Left hindlimb (tissue), 1 donor: ENCODE results near the gene SNX24.
"Not testable (repeated sequence)": the region's sequence is repeated elsewhere in the genome, so short reads cannot be mapped to it uniquely, and the experiment has no call there.

Experiments
- DNase-seq: peaks from one replicate; pipeline ENCODE4 v3.0.0-alpha.2; 2018

Gene SNX24

DNA sequence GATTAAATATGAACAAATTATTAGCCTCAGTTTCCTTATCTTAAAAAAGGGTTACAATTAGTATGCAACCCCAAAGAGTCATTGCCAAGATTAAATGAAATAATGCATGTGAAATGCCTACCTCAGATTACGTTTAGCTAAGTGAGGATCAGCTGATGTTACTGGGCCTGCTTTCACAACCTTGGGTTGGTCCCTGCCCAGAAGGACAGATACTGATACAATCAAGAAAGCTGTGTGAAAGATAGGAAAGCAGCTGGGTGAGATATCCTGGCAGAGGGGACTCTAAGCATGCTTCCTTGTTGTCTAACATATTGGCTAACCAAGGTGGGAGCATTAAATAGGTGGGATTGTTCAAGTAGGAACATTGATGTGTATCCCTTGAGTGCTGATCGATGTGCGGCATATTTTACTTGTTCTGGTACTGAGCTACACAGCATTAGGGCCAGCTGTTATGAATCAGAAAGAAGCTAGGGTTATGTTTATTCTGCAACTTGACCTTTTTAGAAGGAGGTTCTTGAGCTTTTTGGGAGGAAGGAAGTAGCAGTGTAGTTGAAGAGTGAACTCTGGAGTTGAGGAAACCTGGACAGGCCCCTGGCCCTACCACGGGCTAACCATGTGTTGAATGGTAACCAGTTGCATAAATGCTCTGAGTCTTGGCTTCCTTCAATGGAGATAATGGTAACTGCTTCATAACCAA, 28.9 kb downstream of the SNX24 start:
- DNase-seq: no peak

DNA sequence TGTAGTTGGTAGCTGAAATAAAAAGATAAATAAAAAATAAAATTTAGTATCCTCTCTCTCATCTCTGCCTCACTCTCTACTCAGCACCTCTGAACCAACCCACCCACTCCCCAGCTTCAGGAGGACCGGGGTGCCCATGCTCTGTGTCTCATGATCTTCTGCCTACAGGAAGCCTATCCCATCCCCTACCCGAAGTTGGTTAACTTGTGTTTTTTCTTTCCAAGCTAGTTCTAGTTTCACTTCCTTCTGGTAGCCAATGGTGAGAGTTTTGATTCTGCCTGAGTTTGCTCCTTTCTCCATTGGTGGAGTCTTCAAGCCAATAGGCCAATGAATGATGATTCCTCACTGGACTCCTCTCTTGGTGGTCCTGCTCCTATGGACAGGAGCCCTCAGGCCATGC, 32.1 kb downstream of the SNX24 start:
- no peak for DNase-seq

GRCh38 chr5:122879076-122879475, 33.7 kb downstream of the SNX24 start:
- DNase-seq: no peak

DNA sequence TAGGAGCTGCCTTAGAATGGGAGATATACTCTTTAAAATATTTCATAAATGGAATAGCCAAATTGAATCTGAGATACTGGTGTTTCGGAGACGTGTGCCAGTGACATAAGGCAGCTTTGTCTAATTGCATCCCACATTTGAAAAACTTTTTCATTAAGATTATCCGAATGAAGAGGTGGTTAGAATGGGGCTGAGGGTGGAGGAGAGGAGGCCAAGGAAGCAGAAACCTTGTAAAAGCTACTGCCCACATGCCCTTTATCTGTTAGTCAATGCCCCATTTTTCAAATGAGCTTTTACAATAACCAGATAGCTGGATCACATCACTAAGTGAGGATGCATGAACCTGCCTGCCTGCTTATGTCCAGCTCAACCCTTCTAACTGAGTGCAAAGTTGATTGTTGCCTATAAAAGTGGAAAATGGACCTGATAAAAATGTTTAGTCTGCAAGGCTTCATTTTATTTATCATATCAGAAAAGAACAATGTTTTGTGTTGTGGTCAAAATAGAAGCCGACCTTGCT, 34.8 kb downstream of the SNX24 start:
- no peak for DNase-seq

DNA sequence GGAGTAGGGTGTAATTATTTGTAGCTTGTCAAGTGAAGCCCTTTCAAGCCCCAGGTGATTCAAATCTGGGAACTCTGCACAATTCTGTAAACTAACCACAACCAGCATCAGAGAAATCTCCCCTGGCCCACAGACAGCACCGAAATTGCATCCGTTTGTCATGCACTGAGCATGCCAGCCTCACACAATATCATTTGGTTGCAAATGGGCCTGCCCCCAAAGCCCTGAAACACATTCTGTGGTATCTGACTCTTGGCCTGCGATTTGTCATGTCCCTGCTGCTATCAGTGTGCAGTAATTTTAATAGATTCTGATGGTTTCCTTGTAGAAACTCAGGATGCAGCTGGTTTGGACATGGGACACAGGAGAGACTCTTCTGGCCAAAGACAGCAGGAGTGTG, 35.3 kb downstream of the SNX24 start:
- DNase-seq: no peak

- no peak for DNase-seq
Measured at GRCh38 chr5:122882831-122883230, 37.4 kb downstream of the SNX24 start.

GRCh38 chr5:122885045-122885517, 39.7 kb downstream of the SNX24 start:
- no peak for DNase-seq

DNA sequence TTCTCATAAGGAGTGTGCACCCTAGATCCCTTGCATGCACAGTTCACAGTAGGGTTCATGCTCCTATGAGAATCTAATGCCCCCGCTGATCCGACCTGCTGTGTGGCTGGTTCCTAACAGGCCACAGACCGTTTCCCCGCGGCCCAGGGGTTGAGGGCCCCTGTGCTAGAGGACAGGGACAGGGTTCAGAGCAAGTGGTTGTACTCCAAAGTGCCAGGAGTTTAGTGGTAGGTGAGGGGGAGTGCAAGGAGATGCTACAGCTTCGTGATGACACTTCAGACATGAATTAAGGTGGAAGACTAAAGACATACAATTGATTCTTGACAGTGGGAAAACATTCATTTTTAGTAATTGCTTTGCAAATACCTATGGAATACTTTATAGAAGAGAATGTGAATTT, 40.5 kb downstream of the SNX24 start:
- no peak for DNase-seq

GRCh38 chr5:122895141-122895540, 49.7 kb downstream of the SNX24 start:
- no peak for DNase-seq

DNA sequence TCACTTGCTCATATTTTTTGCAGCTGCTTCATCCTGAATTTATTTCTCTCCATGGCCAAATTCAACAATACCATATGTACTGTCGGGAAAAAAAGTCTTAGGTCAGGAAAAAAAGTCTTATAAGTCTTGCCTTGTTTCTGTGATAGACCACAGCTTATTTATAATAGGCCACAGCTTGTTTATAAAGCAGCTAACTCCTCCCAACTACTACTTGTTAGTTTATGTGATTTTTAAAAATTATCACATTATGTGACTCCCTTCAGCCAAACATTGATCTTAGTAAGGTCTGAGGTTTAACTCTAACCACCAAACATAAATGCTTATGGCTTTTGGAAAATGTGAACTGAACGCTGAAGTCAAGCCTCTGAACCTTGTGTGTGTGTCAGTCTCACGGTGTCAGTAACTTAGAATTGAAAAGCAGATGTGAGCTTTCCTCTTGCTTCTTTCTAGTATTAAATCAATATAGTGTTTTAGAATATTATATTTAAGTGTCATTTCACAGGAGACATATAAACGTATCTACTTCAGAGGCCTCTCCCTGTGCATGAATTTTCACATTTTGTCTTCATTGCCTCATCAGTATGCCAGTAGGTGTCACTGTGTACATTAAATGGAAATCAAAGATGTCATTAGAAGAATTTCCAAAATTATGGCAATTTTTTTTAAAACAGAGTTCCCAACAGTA, 51.3 kb downstream of the SNX24 start:
- no peak for DNase-seq

DNA sequence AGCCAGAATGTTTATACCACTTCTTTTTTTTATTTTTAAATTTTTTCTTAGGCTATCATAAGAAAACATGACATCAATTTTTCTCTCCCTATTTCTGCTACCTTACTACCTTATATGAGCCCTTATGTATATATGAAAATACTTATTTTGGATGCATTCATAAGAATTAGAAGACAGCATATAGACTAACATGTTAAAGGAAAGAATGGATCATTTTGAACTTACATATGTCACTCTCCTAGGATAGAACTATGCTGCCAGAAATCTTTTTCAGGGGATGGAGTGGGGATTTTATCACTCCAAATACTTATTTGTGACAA, 51.8 kb downstream of the SNX24 start:
- no peak for DNase-seq

- DNase-seq: no peak
Measured at GRCh38 chr5:122901346-122901745, 55.9 kb downstream of the SNX24 start.

GRCh38 chr5:122902263-122902662, 56.9 kb downstream of the SNX24 start:
- no peak for DNase-seq

GRCh38 chr5:122906768-122907167, 61.4 kb downstream of the SNX24 start:
- no peak for DNase-seq

- no peak for DNase-seq
Measured at GRCh38 chr5:122907276-122907675, 61.9 kb downstream of the SNX24 start.

DNA sequence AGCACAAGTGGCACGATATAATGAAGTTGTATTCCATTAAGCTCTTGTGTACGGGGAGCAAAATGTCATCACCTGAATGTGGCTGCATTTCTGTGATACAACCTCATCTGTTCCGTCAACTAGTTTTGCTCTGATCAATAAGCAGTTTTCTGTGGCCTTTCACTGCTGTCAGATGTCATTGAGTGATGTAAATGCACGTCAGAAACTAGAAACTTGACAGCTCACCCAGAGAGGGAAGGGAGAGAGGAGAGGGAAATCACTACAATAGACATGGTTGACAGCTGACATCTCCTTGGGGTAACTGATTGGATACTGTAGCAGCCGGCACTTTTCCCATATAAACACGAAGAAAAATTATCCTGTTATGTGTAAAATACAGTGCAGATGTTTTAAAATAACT, 62.7 kb downstream of the SNX24 start:
- DNase-seq: no peak

DNA sequence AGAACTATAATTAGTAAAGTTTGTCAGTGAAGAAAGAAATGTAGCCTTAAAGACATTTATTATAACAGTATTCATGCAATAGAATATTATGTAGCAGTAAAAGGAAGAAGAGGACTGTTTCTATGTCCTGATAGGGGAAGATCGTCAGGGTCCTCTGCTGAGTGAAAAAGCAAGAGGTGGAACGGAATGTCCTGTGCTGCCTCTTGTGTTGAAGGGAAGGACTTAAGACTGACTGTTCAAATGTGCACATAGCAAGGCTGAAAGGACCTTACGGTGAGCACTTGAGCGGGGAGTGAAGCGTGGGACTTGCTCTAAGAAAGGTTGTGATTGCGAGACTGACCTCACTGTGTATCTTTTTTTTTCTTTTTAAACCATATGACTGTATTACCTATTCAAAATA, 63.2 kb downstream of the SNX24 start:
- no peak for DNase-seq

DNA sequence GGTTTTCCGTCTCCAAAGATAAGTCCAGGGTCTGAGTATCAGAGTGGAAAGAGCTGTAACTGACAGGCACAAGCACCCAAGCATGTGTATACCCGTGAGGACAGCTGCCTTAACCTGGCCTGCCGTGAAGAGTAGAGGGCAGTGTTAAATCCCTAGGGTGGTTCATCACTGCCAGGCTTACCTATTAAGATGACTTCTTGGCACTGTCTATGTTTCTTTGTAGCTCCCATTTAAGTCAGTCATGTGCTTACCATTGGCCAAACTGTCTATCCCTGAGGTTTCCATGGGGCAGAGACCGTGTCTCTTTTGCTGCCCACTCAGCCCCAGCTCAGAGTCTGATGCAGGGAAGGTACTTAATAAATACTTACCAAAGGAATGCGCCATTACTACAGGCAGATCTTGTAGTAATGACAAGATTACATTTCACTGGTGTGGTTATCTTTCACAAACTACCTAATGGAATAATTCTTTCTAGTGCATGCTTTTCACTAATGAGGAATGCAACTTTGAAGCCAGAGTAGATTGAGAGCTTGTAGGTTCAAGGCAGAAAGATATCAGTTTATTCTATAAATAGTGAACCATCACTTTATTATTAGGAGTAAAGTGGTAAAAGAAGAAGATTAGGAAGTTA, 64.2 kb downstream of the SNX24 start:
- no peak for DNase-seq

GRCh38 chr5:122913436-122913835, 68.0 kb downstream of the SNX24 start:
- DNase-seq: not testable (repeated sequence)

DNA sequence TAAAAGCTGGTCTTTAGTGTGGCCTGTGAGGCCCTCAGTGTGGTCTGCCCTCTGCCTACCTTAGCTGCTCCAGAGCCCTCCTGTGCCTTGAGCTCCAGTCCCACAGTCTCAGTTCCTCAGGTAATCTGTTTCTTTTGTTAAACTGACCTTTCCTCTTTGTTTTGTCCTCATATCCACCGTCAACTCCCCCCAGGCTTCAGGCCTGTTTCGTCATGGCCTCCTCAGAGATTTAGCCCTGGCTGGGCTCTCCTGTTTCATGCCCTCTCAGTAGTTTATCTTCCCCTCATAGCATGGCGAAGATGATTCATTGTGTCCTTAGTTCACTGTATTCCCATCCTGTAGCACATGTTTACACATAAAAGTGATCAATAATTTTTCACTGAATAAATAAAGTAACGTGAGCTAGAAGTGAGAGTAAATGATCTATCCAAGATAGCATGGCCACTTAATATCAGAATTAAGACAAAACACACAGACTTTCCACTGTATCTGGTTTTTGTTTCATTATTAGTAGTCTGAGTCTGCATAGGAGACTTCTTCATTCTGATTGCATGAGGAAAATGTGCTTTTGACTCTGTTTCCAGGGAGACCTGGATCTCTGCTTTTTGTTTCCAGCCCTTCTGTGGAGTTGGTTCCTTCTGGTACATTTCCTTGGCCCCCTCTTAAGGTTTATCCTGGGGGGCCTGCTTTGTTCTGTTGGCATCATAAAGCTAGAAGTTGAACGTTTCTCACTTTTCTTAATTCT, 70.5 kb downstream of the SNX24 start:
- DNase-seq: no peak

DNA sequence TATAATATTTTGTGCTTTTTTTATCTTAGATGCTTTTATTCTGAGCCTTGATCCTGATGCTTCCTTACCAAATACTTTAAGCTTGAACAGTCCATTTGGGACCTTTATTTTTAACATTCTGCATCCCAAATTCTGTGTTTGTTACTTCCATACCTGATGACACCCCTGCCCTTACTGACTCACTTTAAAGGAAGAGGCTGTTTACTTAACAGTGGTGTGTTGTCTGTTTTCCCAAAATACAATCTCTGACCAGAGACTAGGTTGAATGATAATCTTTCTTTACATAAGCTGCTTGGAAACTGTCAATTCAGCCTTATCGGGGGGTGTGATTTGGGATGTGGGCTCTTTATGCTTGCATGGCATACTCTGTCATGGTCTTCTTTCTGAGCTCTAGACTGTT, 71.1 kb downstream of the SNX24 start:
- no peak for DNase-seq

DNA sequence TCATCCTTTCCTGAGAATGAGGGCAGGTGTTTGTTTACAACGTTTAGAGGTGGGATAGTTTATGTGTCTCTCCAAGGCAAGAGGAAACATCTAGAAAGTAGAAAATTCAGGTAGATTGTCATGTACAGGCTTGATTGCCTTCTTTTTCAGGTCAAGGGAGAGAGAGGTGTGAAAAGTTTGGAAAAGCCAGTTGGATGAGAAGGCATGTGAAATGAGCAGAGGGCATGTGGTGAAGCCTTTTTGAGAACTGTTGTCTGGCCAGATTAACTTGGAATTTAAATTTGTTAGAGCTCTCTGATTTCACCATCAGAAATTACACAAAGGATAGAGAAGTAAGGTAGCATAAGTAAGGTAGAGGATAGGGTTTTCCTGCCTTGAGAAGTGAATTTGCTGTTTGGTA, 74.6 kb downstream of the SNX24 start:
- DNase-seq: no peak

DNA sequence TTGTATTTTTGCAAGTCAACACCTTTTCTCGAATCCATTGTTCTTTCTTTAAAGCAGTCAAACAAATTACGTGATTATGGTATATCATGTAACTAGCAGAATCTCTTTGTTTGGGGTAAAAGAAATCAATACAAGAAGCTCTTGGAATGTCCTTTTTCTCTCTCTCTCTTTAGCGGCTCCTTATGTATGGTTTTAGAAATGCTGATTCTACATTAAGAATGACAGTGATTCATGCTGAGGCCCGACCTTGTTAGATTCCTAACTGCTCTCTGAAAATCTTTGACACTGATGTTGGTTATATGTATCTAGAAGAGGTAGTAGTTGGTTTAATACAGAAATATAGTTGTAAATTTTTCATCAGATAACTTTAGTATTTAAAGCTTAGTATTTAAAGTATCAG, 76.4 kb downstream of the SNX24 start:
- no peak for DNase-seq
